ENCODE data around the gene HOXA4.

DNA sequence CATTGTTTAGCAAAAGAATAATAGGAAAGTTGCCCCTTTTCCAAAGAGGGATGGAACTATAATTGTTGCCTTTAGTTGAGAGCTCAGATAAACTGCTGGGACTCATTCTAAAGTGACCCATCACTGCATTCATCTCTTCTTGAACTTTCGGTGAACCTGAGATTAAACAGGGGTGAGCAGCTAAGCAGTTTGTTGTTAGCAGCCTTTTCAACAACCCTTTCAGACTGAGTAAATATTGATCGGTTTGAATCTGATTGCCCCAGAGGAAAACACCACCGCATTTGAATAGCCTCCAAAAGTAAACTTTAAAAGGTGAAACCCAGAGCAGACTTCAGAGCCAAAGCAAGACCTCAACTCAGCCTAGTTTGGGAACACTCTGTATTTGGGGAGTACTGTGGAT lies 39.5 kb downstream of the HOXA4 start:
- TF ChIP-seq, protein P1, sequence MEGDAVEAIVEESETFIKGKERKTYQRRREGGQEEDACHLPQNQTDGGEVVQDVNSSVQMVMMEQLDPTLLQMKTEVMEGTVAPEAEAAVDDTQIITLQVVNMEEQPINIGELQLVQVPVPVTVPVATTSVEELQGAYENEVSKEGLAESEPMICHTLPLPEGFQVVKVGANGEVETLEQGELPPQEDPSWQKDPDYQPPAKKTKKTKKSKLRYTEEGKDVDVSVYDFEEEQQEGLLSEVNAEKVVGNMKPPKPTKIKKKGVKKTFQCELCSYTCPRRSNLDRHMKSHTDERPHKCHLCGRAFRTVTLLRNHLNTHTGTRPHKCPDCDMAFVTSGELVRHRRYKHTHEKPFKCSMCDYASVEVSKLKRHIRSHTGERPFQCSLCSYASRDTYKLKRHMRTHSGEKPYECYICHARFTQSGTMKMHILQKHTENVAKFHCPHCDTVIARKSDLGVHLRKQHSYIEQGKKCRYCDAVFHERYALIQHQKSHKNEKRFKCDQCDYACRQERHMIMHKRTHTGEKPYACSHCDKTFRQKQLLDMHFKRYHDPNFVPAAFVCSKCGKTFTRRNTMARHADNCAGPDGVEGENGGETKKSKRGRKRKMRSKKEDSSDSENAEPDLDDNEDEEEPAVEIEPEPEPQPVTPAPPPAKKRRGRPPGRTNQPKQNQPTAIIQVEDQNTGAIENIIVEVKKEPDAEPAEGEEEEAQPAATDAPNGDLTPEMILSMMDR (conservative IDR thresholded peaks at IDR 0.05 in 1 of 2, IDR thresholded peaks at IDR 0.05 in 1 of 2; ENCODE audit: low read depth in 1 of 2, low read length in 2 of 2) = no peak
- no peak for TF ChIP-seq EZH2 (IDR thresholded peaks at IDR 0.05; ENCODE audit: low read length, missing control alignments)

Measured in fibroblast of lung (primary cell).